ENCODE measurements around the gene VPS51. TPM values are rescaled to one million over a fixed set of nuclear protein-coding genes. Genes with fewer than 3 reads are reported as not detected.

VPS51 gene
- total RNA-seq, 1 experiment from 2014 or later: 117 TPM

DNA sequence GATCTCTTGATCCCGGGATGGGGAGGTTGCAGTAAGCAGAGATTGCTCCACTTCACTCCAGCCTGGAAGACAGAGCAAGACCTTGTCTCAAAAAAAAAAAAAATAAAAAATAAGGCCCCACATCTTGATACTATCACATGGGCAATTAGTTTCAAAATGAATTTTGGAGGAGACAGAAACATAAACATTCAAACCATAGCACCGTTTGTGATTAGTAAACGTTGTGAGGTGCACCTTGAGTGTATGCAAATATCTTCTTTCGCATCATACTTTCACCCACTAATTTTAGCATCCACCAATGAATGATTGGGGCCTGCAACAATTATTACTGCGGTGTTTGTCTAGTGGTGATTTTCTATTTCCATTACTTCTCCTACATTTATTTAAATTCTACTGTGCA lies 63.0 kb downstream of the VPS51 start:
- Histone ChIP-seq H3K27me3 (no peaks in the 10 kb centered on the region), H3K4me3 (no peak overlapping the region), H3K36me3 (no peaks in the 10 kb centered on the region), H3K9me3 (no peaks in the 10 kb centered on the region)
- no peak for DNase-seq

DNA sequence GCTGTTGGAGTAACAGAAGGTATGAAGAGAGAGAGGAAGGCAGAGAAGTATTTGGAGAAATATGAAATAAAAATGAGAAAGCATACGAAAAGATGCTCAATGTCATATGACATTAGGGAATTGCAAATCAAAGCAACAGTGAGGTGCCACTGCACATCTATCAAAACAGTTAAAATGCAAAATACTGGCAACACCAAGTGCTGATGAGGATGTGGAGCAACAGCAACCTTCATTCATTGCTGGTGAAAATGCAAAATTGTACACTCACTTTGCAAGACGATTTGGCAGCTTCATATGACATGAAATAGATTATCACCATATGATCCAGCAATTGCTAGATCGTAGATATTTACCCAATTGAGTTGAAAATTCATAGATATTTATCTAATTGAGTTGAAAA lies 64.6 kb downstream of the VPS51 start:
- H3K9me3 ChIP-seq: no peaks in the 10 kb centered on the region
- no peaks in the 10 kb centered on the region for H3K36me3 ChIP-seq

More for the DNA sequence above, 64.6 kb downstream of the VPS51 start:
- Histone ChIP-seq H3K27me3 (no peaks in the 10 kb centered on the region), H3K4me3 (no peak overlapping the region)
- no peak for DNase-seq

Other genes with a start within 250 kb of the VPS51 start
- gene EHD1, start 217.6 kb upstream of the VPS51 start, total RNA-seq (2014; rRNA removed; shearing (Covaris generic); ENCODE audit: low replicate concordance): 62.9 and 64.8 TPM in 2 replicates
- 4.6 and 18.6 TPM in 2 replicates for gene ATG2A, start 179.0 kb upstream of the VPS51 start, total RNA-seq (2014; rRNA removed; shearing (Covaris generic); ENCODE audit: low replicate concordance)
- 5.4 and 8.8 TPM in 2 replicates for gene PPP2R5B, start 171.5 kb upstream of the VPS51 start, total RNA-seq (2014; rRNA removed; shearing (Covaris generic); ENCODE audit: low replicate concordance)
- gene GPHA2, start 160.3 kb upstream of the VPS51 start, total RNA-seq (2014; rRNA removed; shearing (Covaris generic); ENCODE audit: low replicate concordance): not detected in 2 replicates
- not detected in 2 replicates for gene MAJIN, start 124.1 kb upstream of the VPS51 start, total RNA-seq (2014; rRNA removed; shearing (Covaris generic); ENCODE audit: low replicate concordance)
- gene BATF2, start 99.2 kb upstream of the VPS51 start, total RNA-seq (2014; rRNA removed; shearing (Covaris generic); ENCODE audit: low replicate concordance): 1.3 TPM in 1 of 2 replicates, not detected in the other
- gene ARL2, start 82.1 kb upstream of the VPS51 start, total RNA-seq (2014; rRNA removed; shearing (Covaris generic); ENCODE audit: low replicate concordance): 170 and 249 TPM in 2 replicates
- 11.2 and 18.5 TPM in 2 replicates for gene SNX15, start 68.8 kb upstream of the VPS51 start, total RNA-seq (2014; rRNA removed; shearing (Covaris generic); ENCODE audit: low replicate concordance)
- 42.1 and 54.8 TPM in 2 replicates for gene SAC3D1, start 55.0 kb upstream of the VPS51 start, total RNA-seq (2014; rRNA removed; shearing (Covaris generic); ENCODE audit: low replicate concordance)
- gene NAALADL1, start 37.7 kb upstream of the VPS51 start, total RNA-seq (2014; rRNA removed; shearing (Covaris generic); ENCODE audit: low replicate concordance): not detected in 2 replicates
- 42.5 and 43.5 TPM in 2 replicates for gene CDCA5, start 12.2 kb upstream of the VPS51 start, total RNA-seq (2014; rRNA removed; shearing (Covaris generic); ENCODE audit: low replicate concordance)
- 70.2 and 88.7 TPM in 2 replicates for gene ZFPL1, start 12.0 kb upstream of the VPS51 start, total RNA-seq (2014; rRNA removed; shearing (Covaris generic); ENCODE audit: low replicate concordance)
- 3.5 and 10.9 TPM in 2 replicates for gene TM7SF2, start 15.7 kb downstream of the VPS51 start, total RNA-seq (2014; rRNA removed; shearing (Covaris generic); ENCODE audit: low replicate concordance)
- gene ZNHIT2, start 21.5 kb downstream of the VPS51 start, total RNA-seq (2014; rRNA removed; shearing (Covaris generic); ENCODE audit: low replicate concordance): 12.0 and 14.4 TPM in 2 replicates
- gene FAU, start 25.9 kb downstream of the VPS51 start, total RNA-seq (2014; rRNA removed; shearing (Covaris generic); ENCODE audit: low replicate concordance): 283 and 364 TPM in 2 replicates
- gene MRPL49, start 26.1 kb downstream of the VPS51 start, total RNA-seq (2014; rRNA removed; shearing (Covaris generic); ENCODE audit: low replicate concordance): 74.4 and 79.4 TPM in 2 replicates
- gene SYVN1, start 38.3 kb downstream of the VPS51 start, total RNA-seq (2014; rRNA removed; shearing (Covaris generic); ENCODE audit: low replicate concordance): 0.91 and 18.3 TPM in 2 replicates
- gene SPDYC, start 74.0 kb downstream of the VPS51 start, total RNA-seq (2014; rRNA removed; shearing (Covaris generic); ENCODE audit: low replicate concordance): not detected in 2 replicates
- gene CAPN1, start 85.7 kb downstream of the VPS51 start, total RNA-seq (2014; rRNA removed; shearing (Covaris generic); ENCODE audit: low replicate concordance): 99.3 and 167 TPM in 2 replicates
- 4.6 and 8.9 TPM in 2 replicates for gene POLA2, start 165.7 kb downstream of the VPS51 start, total RNA-seq (2014; rRNA removed; shearing (Covaris generic); ENCODE audit: low replicate concordance)
- 10.3 and 19.1 TPM in 2 replicates for gene CDC42EP2, start 218.7 kb downstream of the VPS51 start, total RNA-seq (2014; rRNA removed; shearing (Covaris generic); ENCODE audit: low replicate concordance)
- 57.9 and 78.1 TPM in 2 replicates for gene DPF2, start 237.6 kb downstream of the VPS51 start, total RNA-seq (2014; rRNA removed; shearing (Covaris generic); ENCODE audit: low replicate concordance)

All from MG63 (cell line).